Lung (tissue), 12 donors: ENCODE measurements around the gene FAM186B. TPM values are rescaled to one million over a fixed set of nuclear protein-coding genes. Genes with fewer than 3 reads are reported as not detected.

Experiments used
- ATAC-seq: fragments of 200-7000 bp; cut with Tn5 transposase; one replicate; pipeline ENCODE4 v1.9.1; 2020; ENCODE audit warnings: moderate number of reproducible peaks; ENCODE audit not compliant: insufficient read depth, low FRiP score
- DNase-seq, 3 donors: peaks; one replicate each; pipeline ENCODE4 v3.0.0-alpha.2; 2013 to 2017
- H3K27ac ChIP-seq, 2 donors: one replicate each; pipeline ENCODE4 v1.5.1; 2013; ENCODE audit warnings: mild to moderate bottlenecking in 2 of 2, moderate library complexity in 2 of 2, control low read depth in 1 of 2, inconsistent platforms in 1 of 2, low read depth in 1 of 2, low read length in 1 of 2
- H3K27me3 ChIP-seq, 3 donors: one replicate each; pipeline ENCODE4 v1.5.1; 2013; ENCODE audit warnings: low read length in 2 of 3; ENCODE audit not compliant: control insufficient read depth in 3 of 3, insufficient read depth in 3 of 3
- H3K36me3 ChIP-seq, 4 donors: one replicate each; pipeline ENCODE4 v1.5.1; 2013; ENCODE audit warnings: low read length in 4 of 4, mild to moderate bottlenecking in 1 of 4, moderate library complexity in 1 of 4; ENCODE audit not compliant: control insufficient read depth in 4 of 4, insufficient read depth in 4 of 4
- H3K4me1 ChIP-seq, 5 donors: one replicate each; pipeline ENCODE4 v1.5.1; 2013; ENCODE audit warnings: low read length in 5 of 5, mild to moderate bottlenecking in 2 of 5, moderate library complexity in 1 of 5; ENCODE audit not compliant: control insufficient read depth in 5 of 5, insufficient read depth in 5 of 5
- H3K4me3 ChIP-seq: one replicate; pipeline ENCODE4 v1.5.1; 2013; ENCODE audit warnings: mild to moderate bottlenecking, control low read depth, moderate library complexity
- H3K9ac ChIP-seq, 2 donors: one replicate each; pipeline ENCODE4 v1.5.1; 2013; ENCODE audit warnings: low read length in 2 of 2, control low read depth in 1 of 2; ENCODE audit not compliant: insufficient read depth in 1 of 2
- H3K9me3 ChIP-seq, 4 donors: one replicate each; pipeline ENCODE4 v1.5.1; 2013; ENCODE audit warnings: low read length in 3 of 4, mild to moderate bottlenecking in 1 of 4, moderate library complexity in 1 of 4; ENCODE audit not compliant: control insufficient read depth in 4 of 4, insufficient read depth in 3 of 4
- CTCF ChIP-seq: IDR thresholded peaks from 2 replicates; pipeline ENCODE4 v1.5.1; 2012; ENCODE audit warnings: mild to moderate bottlenecking; ENCODE audit errors: control extremely low read depth, extremely low read depth
- WGBS, 2 donors: extraction: QIAGEN DNeasy Blood & Tissue Kit; methylation state at CpG; one replicate each; pipeline ENCODE4 v1.1.7; 2013; 5-methylcytosine and 5-hydroxymethylcytosine counted together
- polyA plus RNA-seq, 2 donors: library from polyadenylated mRNA; stranded (reverse); fragments of 200-250 nt; gene quantifications; one replicate each; pipeline ENCODE4 v1.2.1, GENCODE V29; 2013
- total RNA-seq, 2 donors: library from RNA; depleted of rRNA in 1 of 2; stranded (reverse); fragments of >200 nt in 1 of 2; gene quantifications; one replicate each; pipeline ENCODE4 v1.2.1, GENCODE V29; 2014 to 2021
- donor health status: control.
- donor health status: control.
- donor health status: Bipolar disorder and iron deficiency.
- donor health status: healthy.
- donor health status: DM: yes; HTN: yes; CAD: no.

FAM186B gene
- total and polyA plus RNA-seq, 4 donors = 0.17 to 0.80 (median 0.43) TPM

DNA sequence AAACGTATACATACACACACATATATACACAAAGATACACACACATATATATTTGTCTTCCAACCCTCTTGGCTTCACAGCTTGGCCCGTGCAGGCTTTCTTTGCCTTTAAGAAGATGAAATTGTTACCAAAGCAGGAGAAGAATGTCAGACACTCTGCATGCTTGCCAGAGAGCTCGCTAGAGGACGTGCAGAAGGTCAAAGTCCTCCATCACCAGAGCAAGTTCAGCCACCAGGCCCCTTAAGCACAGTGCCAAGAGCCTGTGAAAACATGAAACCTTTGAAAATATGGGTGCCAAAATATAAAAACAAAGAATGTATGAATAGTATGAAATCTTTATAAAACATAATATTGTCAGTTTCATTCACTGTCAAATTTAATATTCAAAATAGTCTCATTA lies 22.6 kb downstream of the FAM186B start:
- DNase-seq = peak; percentile 59 to 80 (median 70)
- 58 to 83% methylated on average over 4 of the region's 4 CpGs for WGBS, 2 donors

DNA sequence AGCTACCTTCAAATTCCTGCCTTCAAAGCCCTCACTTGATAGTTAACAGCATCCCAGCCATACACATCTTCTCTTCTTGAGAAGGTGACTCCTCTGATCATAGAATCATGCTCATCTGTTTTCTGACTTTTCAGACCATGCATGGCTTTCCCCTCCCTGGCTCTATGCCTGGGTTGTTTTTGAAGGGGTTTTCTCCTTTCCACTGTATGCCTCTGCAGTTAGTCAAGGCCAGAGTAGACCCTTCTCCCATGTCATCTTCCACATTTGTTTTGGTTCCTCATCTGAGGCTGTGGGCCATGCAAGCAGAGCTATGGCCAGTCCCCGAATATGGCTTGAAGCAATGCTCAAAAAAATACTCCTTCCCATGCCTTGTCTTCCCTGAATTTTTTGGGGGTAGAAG lies 23.2 kb downstream of the FAM186B start:
- 84 to 88% methylated on average over 1 of the region's 1 CpG for WGBS, 2 donors
- ATAC-seq = no peak
- TF ChIP-seq CTCF = no peak

More for the DNA sequence above, 22.6 kb downstream of the FAM186B start:
- peaks cover 0 to 11% (median 5%) of the 10 kb centered on the region in 4 donors for H3K36me3 ChIP-seq
- no peak overlapping the region for H3K9ac ChIP-seq
- TF ChIP-seq CTCF = no peak
- H3K27ac ChIP-seq = no peak overlapping the region
- H3K9me3 ChIP-seq = no peaks in the 10 kb centered on the region
- H3K4me1 ChIP-seq = peaks cover 0 to 25% (median 10%) of the 10 kb centered on the region in 5 donors
- ATAC-seq = no peak
- no peak overlapping the region for H3K4me3 ChIP-seq
- H3K27me3 ChIP-seq = no peaks in the 10 kb centered on the region

DNA sequence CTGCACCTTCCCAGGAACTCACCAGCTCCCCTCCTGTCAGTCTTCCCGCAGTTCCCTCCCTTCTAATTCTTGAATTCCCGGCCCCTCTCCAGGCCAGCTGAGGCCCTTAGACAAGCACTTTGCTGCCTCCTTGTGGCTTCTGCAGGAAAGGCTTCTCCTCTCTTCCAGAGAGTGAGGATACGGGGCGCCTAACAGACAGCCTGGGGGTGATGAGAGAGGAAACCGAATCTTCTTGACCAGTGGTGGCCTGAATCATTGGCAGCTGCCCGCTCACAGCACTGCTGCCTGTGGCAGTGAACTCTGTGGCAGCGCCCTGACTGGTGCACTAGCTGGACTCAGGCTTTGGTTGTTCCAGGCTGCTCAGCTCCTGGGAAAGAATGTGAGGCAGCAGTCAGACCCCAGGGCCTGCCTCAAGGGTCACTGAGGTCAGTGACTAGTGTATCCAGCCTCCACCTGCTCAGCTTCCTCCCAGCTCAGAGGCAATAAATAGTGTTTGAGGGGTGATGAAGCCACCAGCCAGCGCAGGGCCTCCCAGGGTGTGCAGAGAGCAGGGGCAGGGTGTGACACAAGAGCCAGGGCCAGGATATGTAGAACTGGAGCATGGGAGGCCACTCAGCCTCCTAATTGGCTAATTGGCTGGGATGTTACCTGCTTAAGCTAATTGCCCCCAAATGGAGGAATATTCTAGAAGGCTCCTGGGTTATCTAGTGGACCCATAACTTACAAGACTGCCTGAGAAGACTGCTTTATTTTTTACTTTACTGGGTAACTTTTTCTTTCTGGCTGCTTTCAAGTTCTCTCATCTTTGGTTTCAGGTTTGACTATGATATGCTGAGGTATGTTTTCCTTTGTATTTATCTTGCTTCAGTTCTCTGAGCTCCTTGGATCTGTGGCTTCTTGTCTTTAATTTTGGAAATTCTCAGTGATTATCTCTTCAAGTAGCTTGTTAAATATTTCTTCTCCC lies 24.6 kb downstream of the FAM186B start:
- Histone ChIP-seq H3K4me3 (no peak overlapping the region), H3K9ac (no peak overlapping the region), H3K27me3 (no peaks in the 10 kb centered on the region), H3K9me3 (no peaks in the 10 kb centered on the region), H3K36me3 (peaks cover 0 to 11% (median 5%) of the 10 kb centered on the region in 4 donors), H3K27ac (no peak overlapping the region), H3K4me1 (peaks cover 0 to 25% (median 10%) of the 10 kb centered on the region in 5 donors)
- DNase-seq = peak; percentile 77 to 81 (median 78)
- TF ChIP-seq CTCF = peak; percentile 71
- 41 to 44% methylated on average over 8 of the region's 8 CpGs for WGBS, 2 donors
- ATAC-seq = peak; percentile 51

More for the DNA sequence above, 23.2 kb downstream of the FAM186B start:
- H3K27ac ChIP-seq = no peak overlapping the region
- H3K9ac ChIP-seq = no peak overlapping the region
- H3K9me3 ChIP-seq = no peaks in the 10 kb centered on the region
- peaks cover 0 to 25% (median 10%) of the 10 kb centered on the region in 5 donors for H3K4me1 ChIP-seq
- no peak for DNase-seq
- H3K36me3 ChIP-seq = peaks cover 0 to 12% (median 6%) of the 10 kb centered on the region in 4 donors
- no peak overlapping the region for H3K4me3 ChIP-seq
- H3K27me3 ChIP-seq = no peaks in the 10 kb centered on the region
